T-helper 22 cell (primary cell): ENCODE measurements around the gene ESYT1.
"Not testable (repeated sequence)": the region's sequence is repeated elsewhere in the genome, so short reads cannot be mapped to it uniquely, and the experiment has no call there.

Source experiments
- DNase-seq: peaks from one replicate; pipeline ENCODE4 v3.0.0-alpha.2; 2020; ENCODE audit warnings: low read depth

Gene ESYT1

DNA sequence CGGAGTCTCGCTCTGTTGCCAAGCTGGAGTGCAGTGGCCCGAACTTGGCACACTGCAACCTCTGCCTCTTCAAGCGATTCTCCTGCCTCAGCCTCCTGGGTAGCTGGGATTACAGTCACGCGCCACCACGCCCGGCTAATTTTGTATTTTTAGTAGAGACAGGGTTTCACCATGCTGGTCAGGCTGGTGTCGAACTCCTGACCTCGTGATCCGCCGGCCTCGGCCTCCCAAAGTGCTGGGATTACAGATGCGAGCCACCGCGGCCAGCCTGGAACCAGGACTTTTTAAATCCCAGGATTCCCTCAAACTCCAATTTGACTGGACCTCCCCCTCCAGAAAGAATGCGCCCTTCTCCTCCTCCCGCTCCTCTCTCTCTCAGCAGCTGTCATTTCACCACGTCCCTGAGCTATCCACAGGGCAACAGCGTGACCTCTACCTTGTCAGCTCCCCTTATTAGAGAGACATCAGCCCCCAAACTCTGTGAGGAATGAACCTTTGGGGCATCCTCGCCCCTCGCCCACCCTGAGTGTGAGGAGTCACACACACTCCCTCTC is 2.0 kb downstream of the ESYT1 start:
- DNase-seq: no peak

DNA sequence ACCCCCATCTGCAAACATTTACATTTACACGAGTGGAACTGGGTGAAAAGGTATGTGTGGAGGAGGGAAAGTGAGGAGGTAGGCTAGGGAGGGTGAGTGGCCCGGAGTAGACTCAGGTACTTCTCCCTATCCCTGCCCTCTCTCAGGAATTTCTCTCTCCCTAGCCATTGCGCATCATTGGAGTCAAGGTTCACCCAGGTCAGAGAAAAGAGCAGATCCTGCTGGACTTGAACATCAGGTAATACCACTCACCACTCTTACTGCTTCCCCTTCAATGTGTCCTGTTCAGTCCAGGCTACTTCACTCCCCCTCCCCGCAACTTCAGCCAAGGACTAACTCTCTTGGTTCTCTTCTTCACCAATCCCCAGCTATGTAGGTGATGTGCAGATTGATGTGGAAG is 2.8 kb downstream of the ESYT1 start:
- DNase-seq: no peak

DNA sequence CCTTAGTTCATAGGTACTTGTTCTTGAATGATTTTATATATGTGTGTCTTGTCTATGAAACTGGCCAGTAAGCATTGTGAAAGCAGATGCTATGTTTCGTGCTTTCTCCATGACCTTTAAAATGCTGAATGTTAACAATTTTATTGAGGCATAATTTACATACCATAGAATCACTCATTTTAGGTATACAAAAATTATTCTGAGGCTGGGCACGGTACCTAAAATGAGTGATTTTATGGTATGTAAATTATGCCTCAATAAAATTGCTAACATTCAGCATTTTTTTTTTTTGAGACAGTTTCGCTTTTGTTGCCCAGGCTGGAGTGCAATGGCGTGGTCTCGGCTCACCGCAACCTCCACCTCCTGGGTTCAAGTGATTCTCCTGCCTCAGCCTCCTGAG is 6.8 kb downstream of the ESYT1 start:
- DNase-seq: no peak

DNA sequence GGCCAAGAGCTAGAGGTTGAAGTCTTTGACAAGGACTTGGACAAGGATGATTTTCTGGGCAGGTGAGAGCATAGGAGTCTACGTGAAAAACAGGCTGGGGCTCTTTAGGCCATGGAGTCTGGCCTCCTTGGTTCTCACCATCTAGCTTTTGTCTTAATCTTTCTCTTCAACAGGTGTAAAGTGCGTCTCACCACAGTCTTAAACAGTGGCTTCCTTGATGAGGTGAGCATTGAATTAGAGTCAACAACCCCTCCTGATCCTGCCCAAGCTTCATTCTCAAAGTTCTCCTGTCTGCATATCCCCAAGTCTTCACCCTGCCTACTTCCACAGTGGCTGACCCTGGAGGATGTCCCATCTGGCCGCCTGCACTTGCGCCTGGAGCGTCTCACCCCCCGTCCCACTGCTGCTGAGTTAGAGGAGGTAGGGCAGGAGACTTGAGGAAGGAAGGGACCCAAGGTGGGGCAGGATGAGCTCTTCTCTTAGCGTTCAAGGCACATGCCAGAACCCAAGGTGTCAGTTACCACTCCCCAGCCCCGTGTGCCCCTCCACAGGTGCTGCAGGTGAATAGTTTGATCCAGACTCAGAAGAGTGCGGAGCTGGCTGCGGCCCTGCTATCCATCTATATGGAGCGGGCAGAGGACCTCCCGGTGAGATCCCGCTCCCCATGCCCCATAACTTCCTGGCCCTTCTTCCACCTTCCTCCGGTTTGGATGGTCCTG is 9.9 kb downstream of the ESYT1 start:
- no peak for DNase-seq

DNA sequence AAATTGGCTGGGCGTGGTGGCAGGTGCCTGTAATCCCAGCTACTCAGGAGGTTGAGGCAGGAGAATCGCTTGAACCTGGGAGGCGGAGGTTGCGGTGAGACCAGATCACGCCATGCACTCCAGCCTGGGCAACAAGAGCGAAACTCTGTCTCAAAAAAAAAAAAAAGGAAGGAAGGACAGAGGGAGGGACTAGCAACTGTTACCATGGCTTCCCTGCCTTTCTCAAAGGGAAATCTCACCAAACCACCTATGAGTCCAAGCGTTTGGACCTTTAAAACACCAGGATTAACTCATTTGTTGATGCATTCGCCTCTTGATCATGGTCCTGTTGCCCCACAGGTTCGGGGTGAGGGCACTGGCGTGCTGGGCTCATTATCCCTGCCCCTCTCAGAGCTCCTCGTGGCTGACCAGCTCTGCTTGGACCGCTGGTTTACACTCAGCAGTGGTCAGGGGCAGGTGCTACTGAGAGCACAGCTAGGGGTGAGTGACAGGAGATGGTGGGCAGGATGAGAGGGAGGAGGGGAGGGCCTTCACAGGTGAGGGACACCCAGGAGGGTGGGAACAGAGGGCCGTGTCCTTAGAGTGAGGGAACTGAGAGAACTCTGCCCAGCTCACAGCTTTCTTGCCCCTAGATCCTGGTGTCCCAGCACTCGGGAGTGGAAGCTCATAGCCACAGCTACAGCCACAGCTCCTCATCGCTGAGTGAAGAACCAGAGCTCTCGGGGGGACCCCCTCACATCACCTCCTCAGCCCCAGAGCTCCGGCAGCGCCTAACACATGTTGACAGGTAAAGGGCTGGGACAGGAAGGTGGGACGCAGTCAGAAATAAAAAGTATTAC is 14.1 kb downstream of the ESYT1 start:
- no peak for DNase-seq

DNA sequence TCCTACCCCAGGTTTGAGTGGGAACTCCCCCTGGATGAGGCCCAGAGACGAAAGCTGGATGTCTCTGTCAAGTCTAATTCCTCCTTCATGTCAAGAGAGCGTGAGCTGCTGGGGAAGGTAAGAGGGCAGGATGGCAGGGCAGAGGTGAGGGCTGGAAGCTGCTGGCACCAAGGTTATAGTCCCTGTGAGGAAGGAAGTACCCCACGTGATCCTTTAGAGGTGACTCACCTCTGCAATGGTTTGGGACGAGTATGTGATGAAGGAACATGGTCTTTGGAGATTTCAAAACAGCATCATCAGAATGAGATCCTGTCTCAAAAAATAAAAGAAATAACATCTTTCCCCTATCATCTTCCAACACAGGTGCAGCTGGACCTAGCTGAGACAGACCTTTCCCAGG is 15.2 kb downstream of the ESYT1 start:
- DNase-seq: no peak

DNA sequence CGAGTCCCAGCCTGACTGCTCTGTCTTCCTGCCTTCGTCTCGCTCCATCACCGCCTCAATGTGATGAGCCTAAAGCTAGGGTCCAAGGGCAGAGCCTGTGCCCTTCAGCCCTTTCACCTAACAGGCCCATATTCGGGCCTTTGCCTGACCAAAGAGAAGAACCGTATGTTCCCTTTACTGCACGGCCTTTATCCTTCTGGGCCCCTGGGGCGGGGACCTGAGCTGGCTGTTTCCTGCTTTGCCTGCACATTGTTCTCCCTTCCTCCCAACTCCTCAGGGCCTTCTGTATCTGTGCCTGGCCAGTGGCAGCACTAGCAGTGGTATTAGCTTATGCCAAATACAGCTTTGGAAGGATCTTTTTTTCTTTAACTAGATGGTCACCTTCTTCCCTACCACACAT is 15.8 kb downstream of the ESYT1 start:
- no peak for DNase-seq

DNA sequence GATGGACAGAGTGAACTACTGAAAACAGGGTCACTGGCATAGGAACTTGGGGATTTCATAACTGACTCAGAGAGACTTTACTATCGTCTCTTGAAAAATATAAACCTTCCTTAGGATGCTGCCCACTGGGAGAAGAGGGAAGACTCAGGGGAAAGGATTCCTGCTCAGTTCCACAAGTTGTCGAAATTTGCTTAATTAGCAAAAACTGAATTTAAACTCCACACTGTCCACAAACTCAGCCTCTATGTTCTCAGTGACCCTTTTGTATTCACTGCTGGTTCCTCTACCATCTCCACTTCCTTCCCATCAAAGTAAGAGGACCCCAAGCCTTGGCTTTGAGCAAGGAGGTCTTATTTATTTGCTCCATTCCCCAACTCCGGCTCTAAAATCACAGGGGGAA is 17.1 kb downstream of the ESYT1 start:
- no peak for DNase-seq

DNA sequence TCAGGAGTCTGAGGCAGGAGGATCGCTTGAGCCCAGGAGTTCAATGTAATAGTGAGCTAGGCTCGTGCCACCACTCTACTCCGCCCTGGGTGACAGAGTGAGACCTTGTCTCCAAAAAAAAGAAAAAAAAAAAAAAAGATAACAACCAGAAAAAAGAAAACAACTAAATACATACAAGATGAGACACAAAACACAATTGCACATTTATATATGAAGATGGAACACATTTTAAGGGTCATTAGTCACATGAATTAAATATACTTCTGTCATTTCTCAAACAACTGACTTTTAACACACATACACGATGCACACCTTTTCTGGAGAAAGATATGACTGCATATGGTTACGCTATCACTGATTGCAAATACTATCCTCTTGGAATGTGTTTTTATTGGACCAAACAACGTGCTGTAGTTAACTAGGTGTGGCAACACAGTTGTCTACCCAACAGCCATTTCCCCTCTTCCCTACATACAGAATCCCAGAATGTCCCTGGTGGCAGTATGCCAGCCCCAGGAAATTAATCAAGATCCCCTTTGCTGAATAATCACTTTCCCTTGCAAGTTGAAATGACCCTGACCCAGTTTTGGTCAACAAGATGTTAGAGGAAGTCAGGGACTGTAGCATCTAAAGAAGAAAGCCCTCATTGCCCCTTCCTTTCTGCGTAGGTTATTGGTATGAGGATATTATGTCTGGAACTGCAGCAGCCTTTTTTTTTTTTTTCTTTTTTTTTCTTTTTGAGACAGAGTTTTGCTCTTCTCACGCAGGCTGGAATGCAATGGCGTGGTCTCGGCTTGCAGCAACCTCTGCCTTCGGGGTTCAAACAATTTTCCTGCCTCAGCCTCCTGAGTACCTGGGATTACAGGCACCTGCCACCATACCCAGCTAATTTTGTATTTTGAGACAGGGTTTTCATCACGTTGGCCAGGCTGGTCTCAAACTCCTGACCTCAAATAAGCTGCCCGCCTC is 18.7 kb downstream of the ESYT1 start:
- no peak for DNase-seq

DNA sequence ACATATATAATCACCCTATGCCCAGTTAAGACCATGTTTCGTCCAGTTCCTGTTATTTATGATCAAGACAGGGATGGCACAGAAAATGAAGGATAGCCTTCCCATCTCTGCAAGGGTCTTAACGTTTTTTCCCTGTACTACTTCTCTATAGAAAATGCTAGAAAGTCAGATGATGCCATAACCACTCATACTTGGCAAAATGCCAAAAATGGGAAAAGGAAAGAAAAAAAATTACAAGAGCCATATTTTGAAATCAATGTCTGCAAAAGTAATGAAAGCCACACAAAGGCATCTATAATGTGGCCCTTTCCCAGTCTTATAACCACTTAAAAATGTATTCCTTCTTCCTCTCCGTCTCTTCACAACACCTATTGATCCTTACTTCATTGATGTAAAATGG is 22.5 kb downstream of the ESYT1 start:
- DNase-seq: no peak

DNA sequence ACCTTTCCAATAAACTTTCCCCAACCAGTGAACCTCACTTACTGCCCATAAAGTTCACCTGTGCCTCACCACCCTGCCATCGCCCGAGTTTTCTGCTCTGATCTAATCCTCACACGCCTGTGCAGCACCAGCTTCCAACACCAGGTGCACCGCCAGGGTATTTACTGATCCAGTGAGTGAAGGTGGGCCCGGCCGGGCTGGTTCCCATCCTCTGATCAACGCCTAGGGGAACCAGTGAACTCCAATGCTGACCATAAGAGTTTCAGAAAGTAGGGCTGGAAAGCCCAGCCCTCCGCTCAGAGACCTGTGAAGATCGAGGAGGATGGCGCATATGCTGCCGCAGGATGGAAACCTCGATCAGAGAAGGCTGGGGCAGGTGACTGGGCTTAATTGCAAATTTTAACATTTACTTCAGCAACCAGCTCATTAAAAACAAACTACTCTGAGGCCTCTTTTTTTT is 23.6 kb downstream of the ESYT1 start:
- DNase-seq: peak; percentile 36

DNA sequence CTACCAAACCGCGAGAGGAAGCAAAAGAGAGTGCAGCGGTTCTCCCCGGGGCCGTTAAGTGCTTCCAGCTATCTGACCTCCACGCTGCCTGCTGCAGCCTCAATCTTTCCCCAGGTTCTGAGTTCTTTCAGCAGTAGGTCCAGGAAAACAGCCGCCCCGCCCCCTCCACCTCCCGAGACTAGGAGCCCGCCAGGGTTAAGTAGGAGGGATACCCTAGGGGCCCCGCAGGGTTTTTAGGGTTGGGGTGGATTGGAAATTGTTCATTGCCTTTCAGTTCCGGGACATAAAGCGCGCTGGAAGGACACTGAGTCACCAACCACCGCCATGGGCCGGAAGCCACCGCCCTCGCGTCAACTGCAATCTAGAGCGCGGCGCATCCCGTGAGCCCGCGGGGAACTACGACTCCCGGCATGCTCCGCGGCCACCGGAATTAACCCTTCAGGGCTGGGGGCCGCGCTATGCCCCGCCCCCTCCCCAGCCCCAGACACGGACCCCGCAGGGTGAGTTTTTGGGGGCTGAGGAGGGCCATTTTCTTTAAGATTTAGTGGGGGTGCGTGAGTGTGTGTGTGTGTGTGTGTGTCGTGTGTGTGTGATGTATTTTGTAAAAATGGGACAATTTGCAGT is 24.2 kb downstream of the ESYT1 start, which contains the start of gene MYL6B:
TSS of gene MYL6B (plus strand) at position 456 of the 624 bp plus-strand sequence. CDS start 1,332 bp downstream, outside the sequence.
- peak; percentile 89 for DNase-seq

DNA sequence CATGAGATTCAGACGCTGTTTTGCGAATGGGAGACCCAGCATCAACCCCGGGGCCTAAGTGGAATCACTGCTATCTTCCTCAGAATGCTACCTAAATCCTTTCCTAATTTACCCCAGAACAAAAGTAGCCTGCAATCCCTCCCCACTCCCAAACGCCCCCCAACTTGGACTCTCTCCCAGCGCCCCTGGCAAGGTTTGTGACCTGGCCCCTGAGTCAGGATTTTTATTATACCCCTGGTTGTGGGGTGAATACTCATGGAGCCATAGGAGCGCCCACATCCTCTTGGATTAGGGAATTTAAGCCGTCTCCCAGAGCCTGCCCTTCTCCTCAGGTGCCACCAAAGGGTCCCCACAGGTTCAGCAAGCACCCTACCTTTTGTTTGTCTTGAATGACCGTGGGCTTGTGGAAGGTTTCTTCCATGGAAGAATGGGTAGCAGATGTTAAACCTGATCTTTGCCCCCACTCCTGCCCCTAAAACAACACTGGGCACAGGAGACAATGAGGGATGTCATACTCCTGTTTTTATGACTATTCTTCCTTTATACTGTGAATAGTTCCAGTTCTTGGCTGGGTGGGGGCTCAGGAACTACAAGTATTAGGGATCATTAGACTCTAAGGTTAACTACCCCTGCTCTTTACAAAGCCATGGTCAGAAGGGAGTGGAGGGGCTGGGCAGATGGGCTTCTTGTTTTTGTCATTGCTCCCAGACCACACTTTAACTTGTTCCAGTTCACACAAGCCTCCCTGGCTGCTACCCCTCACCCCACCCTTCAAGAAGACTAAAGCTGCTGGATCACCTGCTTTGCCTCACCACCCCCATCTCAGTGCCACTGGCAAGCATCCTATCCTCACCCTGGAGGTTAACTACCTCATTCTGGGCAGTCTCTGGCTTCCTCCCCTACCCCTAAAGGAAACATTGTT is 24.9 kb downstream of the ESYT1 start:
- no peak for DNase-seq

DNA sequence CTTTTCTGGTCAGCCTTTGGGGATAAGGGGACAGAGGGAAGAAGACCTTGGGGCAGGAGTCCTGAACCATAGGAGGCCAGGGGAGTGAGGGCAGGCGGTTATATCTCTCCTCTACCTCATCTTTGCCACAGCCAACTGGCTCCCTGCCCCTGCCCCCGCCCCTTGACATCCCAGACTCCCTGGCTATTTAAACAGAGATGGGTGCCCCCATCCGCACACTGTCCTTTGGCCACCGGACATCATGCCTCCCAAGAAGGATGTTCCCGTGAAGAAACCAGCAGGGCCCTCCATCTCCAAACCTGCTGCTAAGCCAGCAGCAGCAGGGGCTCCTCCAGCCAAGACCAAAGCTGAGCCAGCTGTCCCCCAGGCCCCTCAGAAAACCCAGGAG is 25.6 kb downstream of the ESYT1 start:
- DNase-seq: no peak

DNA sequence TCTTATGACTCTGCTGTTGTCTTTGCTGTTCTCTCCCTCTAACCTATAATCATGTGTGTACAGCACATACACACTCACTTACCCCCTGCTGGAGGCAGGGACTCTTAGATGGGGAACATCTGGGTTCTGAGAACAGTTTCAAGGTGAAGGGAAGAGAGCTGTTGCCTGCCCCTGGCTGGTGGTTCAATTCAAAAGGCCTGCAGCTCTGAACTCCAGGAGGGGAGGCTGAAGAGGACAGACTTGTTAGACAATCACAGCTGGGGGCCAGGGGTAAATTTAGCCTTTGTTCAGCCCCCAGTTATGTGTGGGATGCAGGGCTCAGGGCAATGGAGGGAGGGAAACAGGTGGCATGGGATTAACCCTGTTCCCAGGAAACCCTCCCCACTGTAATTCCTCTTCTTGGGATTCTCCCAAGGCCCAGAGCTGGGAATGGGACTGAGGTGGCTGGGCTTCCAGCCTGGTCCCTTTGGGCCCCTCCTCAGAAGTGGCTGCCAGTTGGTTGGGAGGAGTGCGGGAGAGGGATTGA is 26.2 kb downstream of the ESYT1 start:
- DNase-seq: no peak

DNA sequence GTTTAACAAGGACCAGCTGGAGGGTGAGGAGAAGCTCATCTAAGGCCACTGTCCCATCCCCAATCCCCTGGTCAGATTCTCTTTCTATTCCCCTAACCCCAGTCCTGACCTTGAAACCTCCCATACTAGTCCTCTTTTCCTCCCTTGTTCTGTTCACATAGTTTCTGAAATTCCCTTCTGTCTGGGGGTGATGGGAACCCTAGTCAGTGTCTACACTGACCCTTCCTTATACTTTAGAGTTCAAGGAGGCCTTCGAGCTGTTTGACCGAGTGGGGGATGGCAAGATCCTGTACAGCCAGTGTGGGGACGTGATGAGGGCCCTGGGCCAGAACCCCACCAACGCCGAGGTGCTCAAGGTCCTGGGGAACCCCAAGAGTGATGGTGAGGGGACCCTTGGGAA is 26.8 kb downstream of the ESYT1 start:
- DNase-seq: no peak

DNA sequence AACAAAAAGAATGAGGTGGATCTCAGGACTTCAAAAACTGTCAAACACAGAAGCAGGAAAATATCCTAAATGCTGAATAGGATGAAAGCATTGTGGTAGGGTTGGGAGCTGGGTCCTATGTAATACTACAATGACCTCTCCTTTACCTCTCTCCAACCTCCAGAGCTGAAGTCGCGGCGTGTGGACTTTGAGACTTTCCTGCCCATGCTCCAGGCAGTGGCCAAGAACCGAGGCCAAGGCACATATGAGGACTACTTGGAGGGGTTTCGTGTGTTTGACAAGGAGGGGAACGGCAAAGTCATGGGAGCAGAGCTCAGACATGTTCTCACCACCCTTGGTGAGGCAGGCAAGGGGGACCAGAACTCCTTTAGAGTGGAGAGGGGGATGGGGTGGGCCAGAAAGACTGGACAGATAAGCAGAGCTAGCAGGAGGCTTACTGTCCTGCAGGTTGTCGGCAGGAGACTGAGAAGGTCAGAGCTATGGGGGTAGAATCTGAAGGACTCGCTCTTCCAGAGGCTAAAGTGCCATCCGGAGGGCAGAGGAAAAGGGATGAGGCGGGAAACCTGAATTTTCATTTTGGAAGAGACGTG is 27.3 kb downstream of the ESYT1 start:
- DNase-seq: no peak

DNA sequence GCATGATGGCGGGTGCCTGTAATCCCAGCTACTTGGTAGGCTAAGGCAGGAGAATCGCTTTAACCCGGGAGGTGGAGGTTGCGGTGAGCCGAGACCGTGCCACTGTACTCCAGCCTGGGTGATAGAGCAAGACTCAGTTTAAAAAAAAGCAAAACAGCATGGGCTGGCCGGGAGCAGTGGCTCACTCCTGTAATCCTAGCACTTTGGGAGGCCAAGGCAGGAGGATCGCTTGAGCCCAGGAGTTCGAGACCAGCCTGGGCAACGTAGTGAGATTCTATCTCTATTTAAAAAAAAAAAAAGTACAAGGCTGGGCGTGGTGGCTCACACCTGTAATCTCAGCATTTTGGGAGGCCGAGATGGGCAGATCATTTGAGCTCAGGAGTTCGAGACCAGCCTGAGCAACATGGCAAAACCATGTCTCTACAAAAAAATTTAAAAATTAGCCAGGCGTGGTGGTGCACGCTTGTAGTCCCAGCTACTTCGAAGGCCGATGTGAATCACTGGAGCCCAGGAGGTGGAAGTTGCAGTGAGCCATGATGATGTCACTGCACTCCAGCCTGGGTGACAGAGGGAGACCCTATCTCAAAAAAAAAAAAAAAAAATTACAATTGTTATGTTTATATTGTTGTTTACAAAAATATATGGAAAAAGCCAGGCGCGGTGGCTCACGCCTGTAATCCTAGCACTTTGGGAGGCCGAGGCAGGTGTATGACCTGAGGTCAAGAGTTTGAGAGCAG is 28.6 kb downstream of the ESYT1 start:
- not testable (repeated sequence) for DNase-seq
